NCI-H2081 (cell line): Measurements from ENCODE around the gene DENND4A.

ENCODE experiments used
- DNase-seq, 2 experiments: peaks; one replicate each; lab custom pipeline; 2025; lab: John Stamatoyannopoulos, UW

The DENND4A gene

GRCh38 chr15:65792138-65792987 lies at the start of gene DENND4A:
TSS of gene DENND4A (minus strand) at chr15:65792293. CDS start at chr15:65756450, 35,843 bp downstream.
- peak; percentile 97 to 98 for DNase-seq

- no peak for DNase-seq
Measured at GRCh38 chr15:65841121-65841930, 49.2 kb upstream of the DENND4A start.

GRCh38 chr15:65839985-65840384 lies 47.9 kb upstream of the DENND4A start:
- no peak for DNase-seq

- no peak for DNase-seq
Measured at GRCh38 chr15:65839354-65839901, 47.3 kb upstream of the DENND4A start.

GRCh38 chr15:65837301-65838294 lies 45.5 kb upstream of the DENND4A start:
- no peak for DNase-seq

- no peak for DNase-seq
Measured at GRCh38 chr15:65836665-65837064, 44.6 kb upstream of the DENND4A start.

- no peak for DNase-seq
Measured at GRCh38 chr15:65835447-65835846, 43.4 kb upstream of the DENND4A start.

- DNase-seq, result no peak
Measured at GRCh38 chr15:65834603-65835282, 42.6 kb upstream of the DENND4A start.

- DNase-seq, result peak; percentile 50 to 80
Measured at GRCh38 chr15:65833501-65834205, 41.6 kb upstream of the DENND4A start.

GRCh38 chr15:65832549-65833364 lies 40.7 kb upstream of the DENND4A start:
- peak; percentile 98 to 100 for DNase-seq

- peak; percentile 13 to 48 for DNase-seq
Measured at GRCh38 chr15:65829130-65829764, 37.2 kb upstream of the DENND4A start.

- no peak for DNase-seq
Measured at GRCh38 chr15:65828585-65828984, 36.5 kb upstream of the DENND4A start.

GRCh38 chr15:65827065-65827464 lies 35.0 kb upstream of the DENND4A start:
- no peak for DNase-seq

- DNase-seq, result no peak
Measured at GRCh38 chr15:65824941-65825544, 33.0 kb upstream of the DENND4A start.

- DNase-seq, result peak in 1 of 2 experiments; percentile 64
Measured at GRCh38 chr15:65824031-65824743, 32.1 kb upstream of the DENND4A start.

- DNase-seq, result no peak
Measured at GRCh38 chr15:65822316-65822715, 30.2 kb upstream of the DENND4A start.

- no peak for DNase-seq
Measured at GRCh38 chr15:65821070-65821469, 29.0 kb upstream of the DENND4A start.

GRCh38 chr15:65819563-65819960 lies 27.5 kb upstream of the DENND4A start:
- no peak for DNase-seq
